AML-193 (cell line): ENCODE data around the gene USP27X.

ENCODE experiments used
- DNase-seq, 2 experiments: peaks; one replicate each; lab custom pipeline; 2025; lab: John Stamatoyannopoulos, UW

USP27X gene

GRCh38 chrX:49878834-49879655 is at the start of gene USP27X:
Gene USP27X (plus strand): TSS chrX:49879484. CDS start chrX:49880308, 824 bp downstream.
- peak; percentile 43 to 47 for DNase-seq

- peak in 1 of 2 experiments; percentile 6 for DNase-seq
Measured at GRCh38 chrX:49838374-49838773, 40.9 kb upstream of the USP27X start.

GRCh38 chrX:49840679-49841078 is 38.6 kb upstream of the USP27X start:
- peak in 1 of 2 experiments; percentile 15 for DNase-seq

DNA sequence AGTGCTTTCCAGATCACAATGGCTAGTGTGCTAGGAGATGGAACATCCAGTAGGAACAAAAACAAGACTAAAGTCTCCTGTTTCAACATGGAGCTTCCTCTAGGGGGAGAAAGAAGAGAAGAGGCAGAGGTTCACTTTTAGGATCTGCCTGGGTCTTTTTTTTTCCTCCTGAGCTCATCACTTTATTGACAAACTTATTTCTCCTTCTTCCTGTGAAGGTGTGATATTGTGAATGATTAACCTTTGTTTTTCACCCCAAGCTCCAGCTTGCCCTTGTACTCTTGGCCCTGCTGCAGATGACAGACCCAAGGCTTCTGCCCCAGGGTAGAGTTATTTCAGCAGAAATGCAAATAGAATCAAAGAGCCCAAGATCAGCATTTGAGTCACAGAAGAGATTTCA is 36.7 kb upstream of the USP27X start:
- no peak for DNase-seq

DNA sequence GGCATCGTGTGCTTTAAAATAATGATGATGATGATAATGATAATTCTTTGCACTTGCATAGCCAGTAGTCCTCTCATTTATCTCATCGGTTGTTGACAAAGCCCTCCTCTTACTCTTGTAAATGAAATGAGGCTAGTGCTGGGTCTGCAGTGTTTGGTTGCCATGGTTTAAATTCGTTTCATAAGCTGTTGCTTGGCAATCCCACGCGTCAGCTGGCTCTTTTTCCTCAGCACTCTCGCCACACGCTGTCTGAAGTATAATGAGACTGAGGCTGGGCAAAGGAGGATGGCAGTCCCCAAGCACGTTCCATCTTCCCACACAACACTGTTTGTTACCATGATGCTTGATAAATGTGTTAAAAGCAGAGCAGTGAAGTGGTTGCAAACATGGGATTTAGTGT is 34.7 kb upstream of the USP27X start:
- no peak for DNase-seq

DNA sequence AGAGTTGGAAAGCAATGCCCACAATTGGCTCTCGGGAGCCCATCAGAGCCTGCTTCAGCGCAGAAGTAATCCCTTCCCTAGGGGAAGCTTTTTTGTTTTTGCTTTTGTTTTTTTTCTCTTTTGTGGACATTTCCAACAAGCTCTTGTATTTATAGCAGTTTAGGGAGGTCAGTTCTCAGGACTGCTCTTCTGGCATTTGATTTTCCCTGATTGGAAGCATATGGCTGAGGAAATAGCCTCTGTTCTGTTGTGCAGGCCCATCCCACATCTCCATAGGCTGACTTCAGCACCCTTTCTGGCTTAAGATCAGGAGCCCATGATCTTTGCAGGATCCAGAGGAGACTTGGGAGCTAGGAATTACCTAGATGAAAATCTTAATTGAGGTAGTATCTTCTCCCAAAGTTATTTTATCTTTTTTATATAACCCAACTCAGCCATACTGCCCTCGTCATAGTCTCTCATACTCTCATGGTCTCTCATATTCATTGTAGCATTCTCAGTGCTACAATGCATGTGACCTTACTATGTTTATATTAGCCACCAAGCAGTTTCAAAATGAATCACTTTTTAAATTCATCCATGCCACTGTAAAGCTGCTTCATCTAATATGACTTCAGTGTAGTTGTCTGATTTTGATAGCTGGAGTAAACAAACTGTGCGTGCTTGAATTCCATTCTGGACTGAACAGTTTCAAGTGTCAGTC is 33.4 kb upstream of the USP27X start:
- no peak for DNase-seq

DNA sequence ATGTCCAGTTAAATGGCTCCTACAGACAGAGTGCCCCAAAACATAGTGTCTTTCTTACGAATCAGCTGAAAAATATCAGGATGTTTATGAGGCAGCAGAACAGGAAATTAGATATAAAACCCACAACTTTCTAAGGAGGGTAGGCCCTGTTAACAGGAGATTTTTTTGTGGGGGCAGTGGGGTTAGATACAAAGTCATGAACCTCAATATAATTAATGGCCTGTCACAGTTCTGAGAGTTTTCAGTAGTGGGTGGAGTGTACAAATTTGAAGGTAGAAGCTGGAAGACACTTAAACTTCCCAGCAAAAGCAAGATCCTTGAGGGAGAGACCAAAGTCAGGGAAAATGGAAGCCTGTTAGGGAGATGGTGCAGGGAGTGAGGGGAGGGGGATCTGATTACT is 32.8 kb upstream of the USP27X start:
- DNase-seq: no peak

GRCh38 chrX:49848275-49848674 is 31.0 kb upstream of the USP27X start:
- DNase-seq: no peak

- no peak for DNase-seq
Measured at GRCh38 chrX:49850028-49850427, 29.3 kb upstream of the USP27X start.

GRCh38 chrX:49853661-49854060 is 25.6 kb upstream of the USP27X start:
- DNase-seq: no peak

DNA sequence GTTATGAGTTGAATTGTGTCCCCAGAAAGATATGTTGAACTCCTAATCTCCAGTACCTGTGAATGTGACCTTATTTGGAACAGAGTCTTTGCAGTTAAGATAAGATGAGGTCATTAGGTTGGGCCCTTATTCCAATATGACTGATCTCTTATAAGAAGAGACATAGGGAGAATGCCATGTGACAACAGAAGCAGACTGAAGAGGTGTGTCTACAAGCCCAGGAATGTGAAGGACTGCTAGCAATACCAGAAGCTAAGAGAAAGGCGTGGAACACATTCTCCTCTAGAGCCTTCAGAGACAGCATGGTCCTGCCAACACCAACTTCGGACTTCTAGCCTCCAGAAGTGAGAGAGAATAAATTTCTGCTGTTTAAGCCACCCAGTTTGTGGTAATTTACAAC is 22.5 kb upstream of the USP27X start:
- DNase-seq: no peak

- no peak for DNase-seq
Measured at GRCh38 chrX:49858341-49858740, 20.9 kb upstream of the USP27X start.

- no peak for DNase-seq
Measured at GRCh38 chrX:49859491-49859890, 19.8 kb upstream of the USP27X start.

DNA sequence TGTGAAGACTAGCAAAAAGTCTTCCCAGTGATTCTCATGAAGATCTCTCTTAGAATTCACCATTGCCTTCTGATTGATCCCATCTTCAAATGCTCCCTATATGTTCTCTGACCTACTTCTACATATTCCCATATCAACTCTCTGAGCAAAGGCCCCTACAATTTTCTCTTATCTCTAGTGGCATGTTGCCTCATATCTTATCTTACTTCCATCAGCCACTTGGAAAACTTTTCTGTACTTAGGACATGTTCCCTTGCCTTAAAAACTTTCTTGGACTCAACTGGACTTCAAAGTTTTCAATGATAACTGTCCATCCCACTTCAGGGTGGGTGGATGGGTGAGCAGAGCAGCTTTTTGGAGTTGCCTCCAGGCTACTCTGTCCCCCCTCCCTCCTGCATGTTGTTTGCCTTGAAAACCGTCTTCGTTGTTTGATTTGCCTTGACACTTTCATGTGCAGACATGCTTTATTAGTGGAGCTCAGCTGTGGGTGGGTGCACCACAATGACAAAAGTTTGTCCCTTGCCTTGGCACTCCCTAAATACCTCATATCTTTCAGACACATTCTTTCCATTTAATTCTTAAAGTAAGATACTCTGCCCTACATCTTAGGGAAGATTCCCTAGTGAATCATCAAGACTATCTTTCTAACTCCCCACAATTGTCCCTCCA is 18.3 kb upstream of the USP27X start:
- DNase-seq: no peak

DNA sequence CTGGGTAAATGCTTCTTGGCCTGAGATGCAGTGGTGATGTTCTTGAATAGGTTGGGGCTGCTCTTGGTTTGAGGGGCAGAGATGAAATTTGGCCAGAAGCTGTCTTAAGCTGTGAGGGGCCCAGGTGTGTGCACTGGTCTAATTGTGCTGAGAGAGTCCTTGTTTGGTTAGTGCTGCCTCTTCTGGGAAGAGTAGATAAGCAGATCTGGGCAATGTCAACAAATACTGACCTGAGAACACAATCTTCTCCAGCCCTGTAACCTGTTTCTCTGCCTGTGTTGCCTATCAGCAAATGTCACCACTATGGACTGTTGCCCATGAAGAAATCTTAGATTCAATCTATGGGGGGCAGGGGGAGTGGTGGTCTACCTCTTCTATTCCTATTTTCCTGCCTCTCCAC is 17.2 kb upstream of the USP27X start:
- DNase-seq: no peak

- DNase-seq: no peak
Measured at GRCh38 chrX:49868739-49869138, 10.5 kb upstream of the USP27X start.

GRCh38 chrX:49876750-49877149 is 2.5 kb upstream of the USP27X start:
- DNase-seq: peak; percentile 12 to 13

GRCh38 chrX:49877397-49878101 is 1.7 kb upstream of the USP27X start:
- DNase-seq: no peak

- DNase-seq: no peak
Measured at GRCh38 chrX:49878128-49878833, 1.0 kb upstream of the USP27X start.

DNA sequence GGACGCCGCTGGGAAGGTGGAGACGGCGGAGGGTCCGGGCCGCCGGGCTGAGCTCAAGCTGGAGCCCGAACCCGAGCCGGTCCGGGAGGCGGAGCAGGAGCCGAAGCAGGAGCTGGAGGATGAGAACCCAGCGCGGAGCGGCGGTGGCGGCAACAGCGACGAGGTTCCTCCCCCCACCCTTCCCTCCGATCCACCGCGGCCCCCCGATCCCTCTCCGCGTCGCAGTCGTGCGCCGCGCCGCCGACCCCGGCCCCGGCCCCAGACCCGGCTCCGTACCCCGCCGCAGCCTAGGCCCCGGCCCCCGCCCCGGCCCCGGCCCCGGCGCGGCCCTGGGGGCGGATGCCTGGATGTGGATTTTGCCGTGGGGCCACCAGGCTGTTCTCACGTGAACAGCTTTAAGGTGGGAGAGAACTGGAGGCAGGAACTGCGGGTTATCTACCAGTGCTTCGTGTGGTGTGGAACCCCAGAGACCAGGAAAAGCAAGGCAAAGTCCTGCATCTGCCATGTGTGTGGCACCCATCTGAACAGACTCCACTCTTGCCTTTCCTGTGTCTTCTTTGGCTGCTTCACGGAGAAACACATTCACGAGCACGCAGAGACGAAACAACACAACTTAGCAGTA is 483 bp downstream of the USP27X start:
- DNase-seq: no peak

GRCh38 chrX:49880668-49881067 is 1.4 kb downstream of the USP27X start:
- DNase-seq: no peak
